ENCODE data around the gene PDE4DIP.
A peak's percentile ranks its signal among the peaks of the same experiment; 100 is the strongest.
"Not testable (repeated sequence)": the region's sequence is repeated elsewhere in the genome, so short reads cannot be mapped to it uniquely, and the experiment has no call there.

Gene PDE4DIP

GRCh38 chr1:148977785-148978184, 133.6 kb downstream of the PDE4DIP start:
- DNase-seq: peak in 1 of 2 donors; percentile 30

- not testable (repeated sequence) for DNase-seq
These were observed 145.2 kb downstream of the PDE4DIP start for GRCh38 chr1:148989378-148989777.

GRCh38 chr1:148990233-148990788, 146.1 kb downstream of the PDE4DIP start:
- DNase-seq: peak in 1 of 2 donors; percentile 2

GRCh38 chr1:148991818-148992217, 147.6 kb downstream of the PDE4DIP start:
- not testable (repeated sequence) for DNase-seq

GRCh38 chr1:148992364-148992763, 148.1 kb downstream of the PDE4DIP start:
- DNase-seq: not testable (repeated sequence)

- DNase-seq: not testable (repeated sequence)
These were observed 152.4 kb downstream of the PDE4DIP start for GRCh38 chr1:148996449-148997224.

- DNase-seq: not testable (repeated sequence)
These were observed 153.2 kb downstream of the PDE4DIP start for GRCh38 chr1:148997405-148997804.

- not testable (repeated sequence) for DNase-seq
These were observed 158.4 kb downstream of the PDE4DIP start for GRCh38 chr1:149002664-149003063.

- not testable (repeated sequence) for DNase-seq
These were observed 164.1 kb downstream of the PDE4DIP start for GRCh38 chr1:149008326-149008725.

- DNase-seq: not testable (repeated sequence)
These were observed 164.5 kb downstream of the PDE4DIP start for GRCh38 chr1:149008769-149009168.

GRCh38 chr1:149009761-149010160, 165.5 kb downstream of the PDE4DIP start:
- not testable (repeated sequence) for DNase-seq

- DNase-seq: not testable (repeated sequence)
These were observed 168.4 kb downstream of the PDE4DIP start for GRCh38 chr1:149012599-149012998.

- DNase-seq: not testable (repeated sequence)
These were observed 169.3 kb downstream of the PDE4DIP start for GRCh38 chr1:149013513-149013912.

- not testable (repeated sequence) for DNase-seq
These were observed 171.3 kb downstream of the PDE4DIP start for GRCh38 chr1:149015522-149015921.

- DNase-seq: not testable (repeated sequence)
These were observed 172.4 kb downstream of the PDE4DIP start for GRCh38 chr1:149016626-149017025.

- DNase-seq: not testable (repeated sequence)
These were observed 174.3 kb downstream of the PDE4DIP start for GRCh38 chr1:149018577-149018976.

- not testable (repeated sequence) for DNase-seq
These were observed 180.1 kb downstream of the PDE4DIP start for GRCh38 chr1:149024327-149024726.

- DNase-seq: not testable (repeated sequence)
These were observed 189.7 kb downstream of the PDE4DIP start for GRCh38 chr1:149033916-149034315.

GRCh38 chr1:149043056-149043455, 198.8 kb downstream of the PDE4DIP start:
- not testable (repeated sequence) for DNase-seq

- not testable (repeated sequence) for DNase-seq
These were observed 220.4 kb downstream of the PDE4DIP start for GRCh38 chr1:149064611-149065010.

GRCh38 chr1:149075505-149076127, 231.4 kb downstream of the PDE4DIP start:
- DNase-seq: not testable (repeated sequence)

All from bone marrow (tissue), 2 donors.